ENCODE results near the gene HCFC2.
"Not testable (repeated sequence)": the region's sequence is repeated elsewhere in the genome, so short reads cannot be mapped to it uniquely, and the experiment has no call there.

Gene HCFC2

GRCh38 chr12:104064031-104064841, at the start of gene HCFC2:
Gene HCFC2 (plus strand): TSS chr12:104064531. CDS start chr12:104064561, 30 bp downstream.
- DNase-seq (ENCODE audit: low read depth): peak; percentile 18

GRCh38 chr12:104021862-104022261, 42.5 kb upstream of the HCFC2 start:
- not testable (repeated sequence) for DNase-seq (ENCODE audit: low read depth)

- DNase-seq (ENCODE audit: low read depth): no peak
Observed at GRCh38 chr12:104022786-104023185, 41.5 kb upstream of the HCFC2 start.

- DNase-seq (ENCODE audit: low read depth): no peak
Observed at GRCh38 chr12:104023710-104024109, 40.6 kb upstream of the HCFC2 start.

GRCh38 chr12:104024348-104024747, 40.0 kb upstream of the HCFC2 start:
- no peak for DNase-seq (ENCODE audit: low read depth)

GRCh38 chr12:104025771-104026170, 38.6 kb upstream of the HCFC2 start:
- DNase-seq (ENCODE audit: low read depth): no peak

GRCh38 chr12:104026841-104027599, 37.3 kb upstream of the HCFC2 start:
- no peak for DNase-seq (ENCODE audit: low read depth)

GRCh38 chr12:104030596-104030995, 33.7 kb upstream of the HCFC2 start:
- DNase-seq (ENCODE audit: low read depth): not testable (repeated sequence)

- not testable (repeated sequence) for DNase-seq (ENCODE audit: low read depth)
Observed at GRCh38 chr12:104036143-104036542, 28.2 kb upstream of the HCFC2 start.

- not testable (repeated sequence) for DNase-seq (ENCODE audit: low read depth)
Observed at GRCh38 chr12:104039769-104040168, 24.6 kb upstream of the HCFC2 start.

GRCh38 chr12:104042580-104042979, 21.8 kb upstream of the HCFC2 start:
- no peak for DNase-seq (ENCODE audit: low read depth)

- DNase-seq (ENCODE audit: low read depth): no peak
Observed at GRCh38 chr12:104044158-104044557, 20.2 kb upstream of the HCFC2 start.

- DNase-seq (ENCODE audit: low read depth): no peak
Observed at GRCh38 chr12:104046306-104046705, 18.0 kb upstream of the HCFC2 start.

GRCh38 chr12:104048162-104048561, 16.2 kb upstream of the HCFC2 start:
- no peak for DNase-seq (ENCODE audit: low read depth)

- no peak for DNase-seq (ENCODE audit: low read depth)
Observed at GRCh38 chr12:104048811-104049210, 15.5 kb upstream of the HCFC2 start.

GRCh38 chr12:104049278-104049902, 14.9 kb upstream of the HCFC2 start:
- DNase-seq (ENCODE audit: low read depth): peak; percentile 37

- DNase-seq (ENCODE audit: low read depth): peak; percentile 20
Observed at GRCh38 chr12:104049903-104050356, 14.4 kb upstream of the HCFC2 start, which contains the start of gene GLT8D2. Gene GLT8D2 (minus strand): TSS chr12:104050187. CDS start chr12:104019648, 30,539 bp downstream.

GRCh38 chr12:104050436-104050835, 13.9 kb upstream of the HCFC2 start:
- no peak for DNase-seq (ENCODE audit: low read depth)

GRCh38 chr12:104054681-104055346, 9.5 kb upstream of the HCFC2 start:
- no peak for DNase-seq (ENCODE audit: low read depth)

- DNase-seq (ENCODE audit: low read depth): no peak
Observed at GRCh38 chr12:104055686-104056388, 8.5 kb upstream of the HCFC2 start.

GRCh38 chr12:104056419-104056972, 7.8 kb upstream of the HCFC2 start:
- no peak for DNase-seq (ENCODE audit: low read depth)

Data from non-pigmented ciliary epithelial cell (primary cell).